Endothelial cell of umbilical vein (primary cell): ENCODE results near the gene DGKD. TPM values are rescaled to one million over a fixed set of nuclear protein-coding genes. Genes with fewer than 3 reads are reported as not detected.

Source experiments
- BruUV-seq: library from RNA; stranded (reverse); fragments of 400-500 nt; replicated peaks from 2 replicates; lab custom pipeline; 2021; lab: Mats Ljungman, UMichigan
- CTCF ChIA-PET: fragments of 300-600, 350-600 bp; sonication (Branson Sonifier 250); formaldehyde crosslinking; loops from one replicate; lab custom pipeline; 2021; ENCODE audit warnings: antibody characterized with exemption, inconsistent platforms; lab: Charles Lee
- POLR2A ChIA-PET: fragments of 300-600, 350-600 bp; sonication (Branson Sonifier 250); formaldehyde crosslinking; loops from one replicate; lab custom pipeline; 2021; ENCODE audit warnings: antibody characterized with exemption, inconsistent platforms; lab: Charles Lee
- DNase-seq: peaks from one replicate; pipeline ENCODE4 v3.0.0-alpha.2; 2011; ENCODE audit warnings: low read depth, low spot score
- FAIRE-seq: peaks from 2 replicates; lab custom pipeline; 2011; peaks lifted over from hg19 to GRCh38; lab: Jason Lieb, UNC
- H2AFZ ChIP-seq: 2 replicates; pipeline ENCODE4 v1.6.0; 2012; ENCODE audit warnings: low read depth, low read length, control low read depth, inconsistent platforms
- H3K27ac ChIP-seq: 2 replicates; pipeline ENCODE4 v1.5.1; 2011; ENCODE audit warnings: low read depth, mild to moderate bottlenecking, control low read depth, low read length, moderate library complexity; ENCODE audit not compliant: insufficient read depth
- H3K27me3 ChIP-seq, 2 experiments: 2 replicates each; pipeline versions ENCODE4 v1.6.0 to v1.6.1; 2011; ENCODE audit warnings: low read length in 2 of 2, mixed read lengths in 1 of 2; ENCODE audit not compliant: control insufficient read depth in 2 of 2, insufficient read depth in 2 of 2
- H3K36me3 ChIP-seq, 2 experiments: 2 replicates in 1 of 2; 3 replicates in 1 of 2; pipeline ENCODE4 v1.5.1; 2011; ENCODE audit warnings: low read length in 2 of 2, mild to moderate bottlenecking in 1 of 2, moderate library complexity in 1 of 2; ENCODE audit not compliant: control insufficient read depth in 2 of 2, insufficient read depth in 2 of 2; ENCODE audit errors: extremely low read depth in 1 of 2
- H3K4me1 ChIP-seq: 3 replicates; pipeline ENCODE4 v1.5.1; 2011; ENCODE audit warnings: mild to moderate bottlenecking, low read length; ENCODE audit not compliant: control insufficient read depth, insufficient read depth; ENCODE audit errors: extremely low read depth
- H3K4me2 ChIP-seq: 2 replicates; pipeline ENCODE4 v1.6.1; 2011; ENCODE audit warnings: low read length, control low read depth, mixed read lengths; ENCODE audit not compliant: insufficient read depth
- H3K4me3 ChIP-seq, 3 experiments: fragments of 200-600 bp in 1 of 3; sonication (generic), shearing (Covaris generic) in 1 of 3; replicated peaks in 1 of 3; 2 replicates each; pipeline ENCODE4 v1.5.1; 2011 to 2016; ENCODE audit warnings: control low read depth in 3 of 3, low read length in 3 of 3, mild to moderate bottlenecking in 2 of 3, inconsistent platforms in 1 of 3, low read depth in 1 of 3, moderate library complexity in 1 of 3; ENCODE audit not compliant: insufficient read depth in 1 of 3
- H3K79me2 ChIP-seq: 2 replicates; pipeline ENCODE4 v1.6.0; 2012; ENCODE audit warnings: low read length, inconsistent platforms; ENCODE audit not compliant: control insufficient read depth, insufficient read depth
- H3K9ac ChIP-seq: replicated peaks from 2 replicates; pipeline ENCODE3; 2011; ENCODE audit warnings: low read length, control low read depth; ENCODE audit not compliant: insufficient read depth; ENCODE audit errors: extremely low read depth
- H3K9me1 ChIP-seq: replicated peaks from 3 replicates; pipeline ENCODE4 v1.6.0; 2011; ENCODE audit warnings: mild to moderate bottlenecking, low read length; ENCODE audit not compliant: control insufficient read depth, insufficient read depth; ENCODE audit errors: extremely low read depth
- H3K9me3 ChIP-seq: replicated peaks from 2 replicates; pipeline ENCODE4 v1.5.1; 2012; ENCODE audit warnings: low read length, inconsistent platforms; ENCODE audit not compliant: control insufficient read depth, insufficient read depth
- H4K20me1 ChIP-seq: replicated peaks from 2 replicates; pipeline ENCODE3; 2011; ENCODE audit warnings: mild to moderate bottlenecking, low read length; ENCODE audit not compliant: control insufficient read depth, insufficient read depth; ENCODE audit errors: extremely low read depth
- EZH2 ChIP-seq: IDR thresholded peaks from 2 replicates; pipeline ENCODE4 v1.6.1; 2012; ENCODE audit warnings: borderline replicate concordance, low read depth, mild to moderate bottlenecking, moderate library complexity, low read length, inconsistent platforms; ENCODE audit not compliant: severe bottlenecking
- FOS ChIP-seq: IDR thresholded peaks from 2 replicates; pipeline ENCODE4 v1.6.1; 2011; ENCODE audit warnings: mild to moderate bottlenecking, low read length, moderate library complexity, borderline replicate concordance; ENCODE audit not compliant: insufficient read depth
- GATA2 ChIP-seq: IDR thresholded peaks from 2 replicates; pipeline ENCODE4 v1.7.0; 2011; ENCODE audit warnings: low read depth, mild to moderate bottlenecking, moderate library complexity, mixed read lengths, low read length; ENCODE audit not compliant: insufficient read length, insufficient read depth
- JUN ChIP-seq: IDR thresholded peaks from 2 replicates; pipeline ENCODE4 v1.6.1; 2011; ENCODE audit warnings: borderline replicate concordance, low read depth; ENCODE audit not compliant: insufficient read length, insufficient read depth
- MYC ChIP-seq: IDR thresholded peaks from one replicate; pipeline ENCODE4 v1.6.1; 2011; ENCODE audit warnings: mild to moderate bottlenecking, low read depth, low read length
- POLR2A ChIP-seq: IDR thresholded peaks from 2 replicates; pipeline ENCODE4 v1.6.1; 2012; ENCODE audit warnings: low read depth, mild to moderate bottlenecking, control low read depth, low read length
- POLR2AphosphoS5 ChIP-seq: IDR thresholded peaks from 2 replicates; pipeline ENCODE4 v1.6.1; 2012; ENCODE audit warnings: low read depth, mild to moderate bottlenecking, control low read depth, low read length, moderate library complexity; ENCODE audit not compliant: insufficient read depth
- dilution Hi-C: fragments of 300-500 bp; cut with MboI; formaldehyde crosslinking; loops from one replicate; pipeline ENCODE4 v1.15.0; 2019; ENCODE audit warnings: low sequenced_read_pairs; ENCODE audit not compliant: extremely low pct_ligation_motif_present
- intact Hi-C: fragments of 100-400 bp; cut with micrococcal nuclease; formaldehyde crosslinking; loops from one replicate; pipeline ENCODE4 v1.10.0; 2022
- polyA plus RNA-seq, 4 experiments: library from polyadenylated mRNA; depleted of rRNA in 3 of 4; stranded (reverse) in 3 of 4; unstranded in 1 of 4; fragments of >200 nt; gene quantifications; 2 replicates each; pipeline versions ENCODE4 v1.2.1 to v1.2.3, GENCODE V29; 2011 to 2012; ENCODE audit warnings: missing spikeins in 1 of 4
- total RNA-seq: library from RNA; stranded (reverse); gene quantifications from 2 replicates; pipeline ENCODE4 v1.2.3, GENCODE V29; 2021
- TF ChIP-seq, protein P1 (sequence below), 2 donors: IDR thresholded peaks; 1 replicate in 1 of 2; 2 replicates in 1 of 2; pipeline ENCODE4 v1.5.1; 2011; ENCODE audit warnings: low read length in 2 of 2, mild to moderate bottlenecking in 2 of 2, moderate library complexity in 2 of 2, control low read depth in 1 of 2, inconsistent platforms in 1 of 2, low read depth in 1 of 2; ENCODE audit not compliant: insufficient read depth in 1 of 2; ENCODE audit errors: extremely low read depth in 1 of 2
- TF ChIP-seq, protein P2 (sequence below): IDR thresholded peaks from 2 replicates; pipeline ENCODE4 v1.6.1; 2011; ENCODE audit not compliant: insufficient read depth, insufficient read length

Gene DGKD
- total and polyA plus RNA-seq, 2 donors (not counting 3 experiments of a cell fraction or from before 2014, with no cell fraction given) = 10.8 to 36.6 TPM

DNA sequence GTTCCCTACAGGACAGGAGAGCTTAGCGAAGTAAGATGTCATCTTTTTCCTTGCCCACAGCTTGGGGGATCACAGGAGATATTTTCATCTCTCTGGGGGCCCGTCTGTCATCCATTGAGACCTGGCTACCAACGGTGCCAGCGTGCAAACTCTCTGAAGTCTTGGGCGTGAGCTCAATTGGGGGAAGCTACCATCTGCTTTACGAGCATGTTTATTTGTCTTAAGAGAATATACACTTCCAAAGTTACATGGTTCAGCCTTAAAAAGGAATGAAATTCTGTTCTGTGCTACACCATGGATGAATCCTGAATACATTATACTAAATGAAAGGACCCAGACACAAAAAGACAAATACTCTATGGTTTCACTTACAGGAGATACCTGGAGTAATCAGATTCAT lies 33.1 kb upstream of the DGKD start:
- no peak for DNase-seq

More for the DNA sequence above, 33.1 kb upstream of the DGKD start:
- Histone ChIP-seq H3K9me1 (no peaks in the 10 kb centered on the region), H4K20me1 (no peaks in the 10 kb centered on the region), H3K4me2 (no peak overlapping the region), H3K4me1 (no peaks in the 10 kb centered on the region), H2AFZ (no peak overlapping the region), H3K9me3 (no peaks in the 10 kb centered on the region), H3K9ac (no peak overlapping the region), H3K36me3 (no peaks in the 10 kb centered on the region), H3K27me3 (peaks cover 3 to 7% of the 10 kb centered on the region in 2 experiments), H3K27ac (no peak overlapping the region), H3K79me2 (no peaks in the 10 kb centered on the region), H3K4me3 (no peak overlapping the region)
- BruUV-seq = no TSS peak
- POLR2A ChIA-PET = no interaction called here
- intact Hi-C loops (no loop called here), dilution Hi-C loops (no loop called here)
- FAIRE-seq = no peak
- CTCF ChIA-PET = no interaction called here
- TF ChIP-seq, protein P1, sequence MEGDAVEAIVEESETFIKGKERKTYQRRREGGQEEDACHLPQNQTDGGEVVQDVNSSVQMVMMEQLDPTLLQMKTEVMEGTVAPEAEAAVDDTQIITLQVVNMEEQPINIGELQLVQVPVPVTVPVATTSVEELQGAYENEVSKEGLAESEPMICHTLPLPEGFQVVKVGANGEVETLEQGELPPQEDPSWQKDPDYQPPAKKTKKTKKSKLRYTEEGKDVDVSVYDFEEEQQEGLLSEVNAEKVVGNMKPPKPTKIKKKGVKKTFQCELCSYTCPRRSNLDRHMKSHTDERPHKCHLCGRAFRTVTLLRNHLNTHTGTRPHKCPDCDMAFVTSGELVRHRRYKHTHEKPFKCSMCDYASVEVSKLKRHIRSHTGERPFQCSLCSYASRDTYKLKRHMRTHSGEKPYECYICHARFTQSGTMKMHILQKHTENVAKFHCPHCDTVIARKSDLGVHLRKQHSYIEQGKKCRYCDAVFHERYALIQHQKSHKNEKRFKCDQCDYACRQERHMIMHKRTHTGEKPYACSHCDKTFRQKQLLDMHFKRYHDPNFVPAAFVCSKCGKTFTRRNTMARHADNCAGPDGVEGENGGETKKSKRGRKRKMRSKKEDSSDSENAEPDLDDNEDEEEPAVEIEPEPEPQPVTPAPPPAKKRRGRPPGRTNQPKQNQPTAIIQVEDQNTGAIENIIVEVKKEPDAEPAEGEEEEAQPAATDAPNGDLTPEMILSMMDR (IDR thresholded peaks at IDR 0.05; ENCODE audit: extremely low read depth in 1 of 2, insufficient read depth in 1 of 2, low read depth in 1 of 2, low read length in 2 of 2) = no peak
- TF ChIP-seq MYC (no peak), JUN (no peak), POLR2A (no peak), POLR2AphosphoS5 (no peak), GATA2 (no peak), EZH2 (no peak), FOS (no peak)
- TF ChIP-seq, protein P2, sequence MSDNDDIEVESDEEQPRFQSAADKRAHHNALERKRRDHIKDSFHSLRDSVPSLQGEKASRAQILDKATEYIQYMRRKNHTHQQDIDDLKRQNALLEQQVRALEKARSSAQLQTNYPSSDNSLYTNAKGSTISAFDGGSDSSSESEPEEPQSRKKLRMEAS = no peak
